ENCODE data around the gene EPB41. TPM values are rescaled to one million over a fixed set of nuclear protein-coding genes. Genes with fewer than 3 reads are reported as not detected.

The EPB41 gene
- total and polyA plus RNA-seq, 2 experiments from 2014 or later, result 26.8 to 112 TPM

DNA sequence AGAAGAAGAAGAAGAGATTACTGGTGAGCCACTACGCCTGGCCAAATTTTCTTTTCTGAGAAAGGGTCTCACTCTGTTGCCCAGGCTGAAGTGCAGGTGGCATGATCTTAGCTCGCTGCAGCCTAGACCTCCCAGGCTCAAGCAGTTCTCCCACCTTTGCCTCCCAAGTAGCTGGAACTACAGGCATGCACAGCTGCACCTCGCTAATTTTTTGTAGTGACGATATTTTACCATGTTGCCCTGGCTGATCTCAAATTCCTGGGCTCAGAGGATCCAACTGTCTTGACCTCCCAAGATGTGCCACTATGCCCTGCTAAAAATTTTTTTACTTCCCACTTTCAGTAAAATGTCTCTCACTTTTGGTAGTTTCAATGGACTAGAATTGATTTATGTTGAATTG lies 184.9 kb downstream of the EPB41 start:
- no peak overlapping the region for H3K27ac Mint-ChIP-seq

More for the DNA sequence above, 184.9 kb downstream of the EPB41 start:
- H3K36me3 Mint-ChIP-seq (ENCODE audit: low read depth), result peaks cover 28% of the 10 kb centered on the region
- H3K9me3 Mint-ChIP-seq, result no peaks in the 10 kb centered on the region
- H3F3A ChIP-seq (replicated peaks; ENCODE audit: low read depth), result no peaks in the 10 kb centered on the region
- H3K4me1 ChIP-seq (ENCODE audit: insufficient read depth), result peaks cover 7% of the 10 kb centered on the region
- ATAC-seq, result no peak
- H2AFZ ChIP-seq, result no peak overlapping the region
- no peaks in the 10 kb centered on the region for H3K27me3 ChIP-seq (ENCODE audit: insufficient read depth)
- H3K27ac ChIP-seq (ENCODE audit: low read depth), result no peak overlapping the region
- H3K36me3 ChIP-seq (ENCODE audit: insufficient read depth), result no peaks in the 10 kb centered on the region
- no peak overlapping the region for H3K4me3 ChIP-seq
- DNase-seq (ENCODE audit: low spot score), result no peak
- no peak overlapping the region for H3K4me3 Mint-ChIP-seq
- no peaks in the 10 kb centered on the region for H3K27me3 Mint-ChIP-seq (ENCODE audit: insufficient read depth, low read depth, poor library complexity)
- no peak overlapping the region for H3K4me2 ChIP-seq
- H3K4me1 Mint-ChIP-seq, result peaks cover 14% of the 10 kb centered on the region
- no peaks in the 10 kb centered on the region for H3K9me2 ChIP-seq (ENCODE audit: insufficient read depth)
- H3K79me2 ChIP-seq (replicated peaks; ENCODE audit: insufficient read depth), result no peaks in the 10 kb centered on the region
- no peaks in the 10 kb centered on the region for H4K20me1 ChIP-seq (replicated peaks; ENCODE audit: insufficient read depth)
- TF ChIP-seq STAT1 (IDR thresholded peaks at IDR 0.05; ENCODE audit: unreplicated experiment), result no peak
- TF ChIP-seq POLR2AphosphoS5 (IDR thresholded peaks at IDR 0.05; ENCODE audit: low read depth), result no peak
- TF ChIP-seq, protein P1, sequence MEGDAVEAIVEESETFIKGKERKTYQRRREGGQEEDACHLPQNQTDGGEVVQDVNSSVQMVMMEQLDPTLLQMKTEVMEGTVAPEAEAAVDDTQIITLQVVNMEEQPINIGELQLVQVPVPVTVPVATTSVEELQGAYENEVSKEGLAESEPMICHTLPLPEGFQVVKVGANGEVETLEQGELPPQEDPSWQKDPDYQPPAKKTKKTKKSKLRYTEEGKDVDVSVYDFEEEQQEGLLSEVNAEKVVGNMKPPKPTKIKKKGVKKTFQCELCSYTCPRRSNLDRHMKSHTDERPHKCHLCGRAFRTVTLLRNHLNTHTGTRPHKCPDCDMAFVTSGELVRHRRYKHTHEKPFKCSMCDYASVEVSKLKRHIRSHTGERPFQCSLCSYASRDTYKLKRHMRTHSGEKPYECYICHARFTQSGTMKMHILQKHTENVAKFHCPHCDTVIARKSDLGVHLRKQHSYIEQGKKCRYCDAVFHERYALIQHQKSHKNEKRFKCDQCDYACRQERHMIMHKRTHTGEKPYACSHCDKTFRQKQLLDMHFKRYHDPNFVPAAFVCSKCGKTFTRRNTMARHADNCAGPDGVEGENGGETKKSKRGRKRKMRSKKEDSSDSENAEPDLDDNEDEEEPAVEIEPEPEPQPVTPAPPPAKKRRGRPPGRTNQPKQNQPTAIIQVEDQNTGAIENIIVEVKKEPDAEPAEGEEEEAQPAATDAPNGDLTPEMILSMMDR (conservative IDR thresholded peaks at IDR 0.05; ENCODE audit: low read depth in 2 of 2), result no peak
- TF ChIP-seq, protein P2, sequence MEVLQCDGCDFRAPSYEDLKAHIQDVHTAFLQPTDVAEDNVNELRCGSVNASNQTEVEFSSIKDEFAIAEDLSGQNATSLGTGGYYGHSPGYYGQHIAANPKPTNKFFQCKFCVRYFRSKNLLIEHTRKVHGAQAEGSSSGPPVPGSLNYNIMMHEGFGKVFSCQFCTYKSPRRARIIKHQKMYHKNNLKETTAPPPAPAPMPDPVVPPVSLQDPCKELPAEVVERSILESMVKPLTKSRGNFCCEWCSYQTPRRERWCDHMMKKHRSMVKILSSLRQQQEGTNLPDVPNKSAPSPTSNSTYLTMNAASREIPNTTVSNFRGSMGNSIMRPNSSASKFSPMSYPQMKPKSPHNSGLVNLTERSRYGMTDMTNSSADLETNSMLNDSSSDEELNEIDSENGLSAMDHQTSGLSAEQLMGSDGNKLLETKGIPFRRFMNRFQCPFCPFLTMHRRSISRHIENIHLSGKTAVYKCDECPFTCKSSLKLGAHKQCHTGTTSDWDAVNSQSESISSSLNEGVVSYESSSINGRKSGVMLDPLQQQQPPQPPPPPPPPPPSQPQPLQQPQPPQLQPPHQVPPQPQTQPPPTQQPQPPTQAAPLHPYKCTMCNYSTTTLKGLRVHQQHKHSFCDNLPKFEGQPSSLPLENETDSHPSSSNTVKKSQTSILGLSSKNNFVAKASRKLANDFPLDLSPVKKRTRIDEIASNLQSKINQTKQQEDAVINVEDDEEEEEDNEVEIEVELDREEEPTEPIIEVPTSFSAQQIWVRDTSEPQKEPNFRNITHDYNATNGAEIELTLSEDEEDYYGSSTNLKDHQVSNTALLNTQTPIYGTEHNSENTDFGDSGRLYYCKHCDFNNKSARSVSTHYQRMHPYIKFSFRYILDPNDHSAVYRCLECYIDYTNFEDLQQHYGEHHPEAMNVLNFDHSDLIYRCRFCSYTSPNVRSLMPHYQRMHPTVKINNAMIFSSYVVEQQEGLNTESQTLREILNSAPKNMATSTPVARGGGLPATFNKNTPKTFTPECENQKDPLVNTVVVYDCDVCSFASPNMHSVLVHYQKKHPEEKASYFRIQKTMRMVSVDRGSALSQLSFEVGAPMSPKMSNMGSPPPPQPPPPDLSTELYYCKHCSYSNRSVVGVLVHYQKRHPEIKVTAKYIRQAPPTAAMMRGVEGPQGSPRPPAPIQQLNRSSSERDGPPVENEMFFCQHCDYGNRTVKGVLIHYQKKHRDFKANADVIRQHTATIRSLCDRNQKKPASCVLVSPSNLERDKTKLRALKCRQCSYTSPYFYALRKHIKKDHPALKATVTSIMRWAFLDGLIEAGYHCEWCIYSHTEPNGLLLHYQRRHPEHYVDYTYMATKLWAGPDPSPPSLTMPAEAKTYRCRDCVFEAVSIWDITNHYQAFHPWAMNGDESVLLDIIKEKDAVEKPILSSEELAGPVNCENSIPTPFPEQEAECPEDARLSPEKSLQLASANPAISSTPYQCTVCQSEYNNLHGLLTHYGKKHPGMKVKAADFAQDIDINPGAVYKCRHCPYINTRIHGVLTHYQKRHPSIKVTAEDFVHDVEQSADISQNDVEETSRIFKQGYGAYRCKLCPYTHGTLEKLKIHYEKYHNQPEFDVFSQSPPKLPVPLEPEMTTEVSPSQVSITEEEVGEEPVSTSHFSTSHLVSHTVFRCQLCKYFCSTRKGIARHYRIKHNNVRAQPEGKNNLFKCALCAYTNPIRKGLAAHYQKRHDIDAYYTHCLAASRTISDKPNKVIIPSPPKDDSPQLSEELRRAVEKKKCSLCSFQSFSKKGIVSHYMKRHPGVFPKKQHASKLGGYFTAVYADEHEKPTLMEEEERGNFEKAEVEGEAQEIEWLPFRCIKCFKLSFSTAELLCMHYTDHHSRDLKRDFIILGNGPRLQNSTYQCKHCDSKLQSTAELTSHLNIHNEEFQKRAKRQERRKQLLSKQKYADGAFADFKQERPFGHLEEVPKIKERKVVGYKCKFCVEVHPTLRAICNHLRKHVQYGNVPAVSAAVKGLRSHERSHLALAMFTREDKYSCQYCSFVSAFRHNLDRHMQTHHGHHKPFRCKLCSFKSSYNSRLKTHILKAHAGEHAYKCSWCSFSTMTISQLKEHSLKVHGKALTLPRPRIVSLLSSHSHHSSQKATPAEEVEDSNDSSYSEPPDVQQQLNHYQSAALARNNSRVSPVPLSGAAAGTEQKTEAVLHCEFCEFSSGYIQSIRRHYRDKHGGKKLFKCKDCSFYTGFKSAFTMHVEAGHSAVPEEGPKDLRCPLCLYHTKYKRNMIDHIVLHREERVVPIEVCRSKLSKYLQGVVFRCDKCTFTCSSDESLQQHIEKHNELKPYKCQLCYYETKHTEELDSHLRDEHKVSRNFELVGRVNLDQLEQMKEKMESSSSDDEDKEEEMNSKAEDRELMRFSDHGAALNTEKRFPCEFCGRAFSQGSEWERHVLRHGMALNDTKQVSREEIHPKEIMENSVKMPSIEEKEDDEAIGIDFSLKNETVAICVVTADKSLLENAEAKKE (CRISPR knock-in tag; IDR thresholded peaks at IDR 0.05), result no peak
- no peak for TF ChIP-seq EZH2phosphoT487 (IDR thresholded peaks at IDR 0.05; ENCODE audit: unreplicated experiment)
- no peak for TF ChIP-seq EZH2 (IDR thresholded peaks at IDR 0.05; ENCODE audit: low read depth, unreplicated experiment)
- TF ChIP-seq NANOG (IDR thresholded peaks at IDR 0.05; ENCODE audit: borderline replicate concordance), result no peak
- TF ChIP-seq, protein P3, sequence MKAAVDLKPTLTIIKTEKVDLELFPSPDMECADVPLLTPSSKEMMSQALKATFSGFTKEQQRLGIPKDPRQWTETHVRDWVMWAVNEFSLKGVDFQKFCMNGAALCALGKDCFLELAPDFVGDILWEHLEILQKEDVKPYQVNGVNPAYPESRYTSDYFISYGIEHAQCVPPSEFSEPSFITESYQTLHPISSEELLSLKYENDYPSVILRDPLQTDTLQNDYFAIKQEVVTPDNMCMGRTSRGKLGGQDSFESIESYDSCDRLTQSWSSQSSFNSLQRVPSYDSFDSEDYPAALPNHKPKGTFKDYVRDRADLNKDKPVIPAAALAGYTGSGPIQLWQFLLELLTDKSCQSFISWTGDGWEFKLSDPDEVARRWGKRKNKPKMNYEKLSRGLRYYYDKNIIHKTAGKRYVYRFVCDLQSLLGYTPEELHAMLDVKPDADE (IDR thresholded peaks at IDR 0.05), result no peak
- TF ChIP-seq ZNF331 (CRISPR knock-in tag; IDR thresholded peaks at IDR 0.05; ENCODE audit: low read depth), result no peak
- no peak for TF ChIP-seq ZNF114 (CRISPR knock-in tag; IDR thresholded peaks at IDR 0.05)
- no peak for TF ChIP-seq JUNB (IDR thresholded peaks at IDR 0.05; ENCODE audit: unreplicated experiment)
- TF ChIP-seq CREB1 (CRISPR knock-in tag; IDR thresholded peaks at IDR 0.05; ENCODE audit: low read depth), result no peak
- TF ChIP-seq, protein P4, sequence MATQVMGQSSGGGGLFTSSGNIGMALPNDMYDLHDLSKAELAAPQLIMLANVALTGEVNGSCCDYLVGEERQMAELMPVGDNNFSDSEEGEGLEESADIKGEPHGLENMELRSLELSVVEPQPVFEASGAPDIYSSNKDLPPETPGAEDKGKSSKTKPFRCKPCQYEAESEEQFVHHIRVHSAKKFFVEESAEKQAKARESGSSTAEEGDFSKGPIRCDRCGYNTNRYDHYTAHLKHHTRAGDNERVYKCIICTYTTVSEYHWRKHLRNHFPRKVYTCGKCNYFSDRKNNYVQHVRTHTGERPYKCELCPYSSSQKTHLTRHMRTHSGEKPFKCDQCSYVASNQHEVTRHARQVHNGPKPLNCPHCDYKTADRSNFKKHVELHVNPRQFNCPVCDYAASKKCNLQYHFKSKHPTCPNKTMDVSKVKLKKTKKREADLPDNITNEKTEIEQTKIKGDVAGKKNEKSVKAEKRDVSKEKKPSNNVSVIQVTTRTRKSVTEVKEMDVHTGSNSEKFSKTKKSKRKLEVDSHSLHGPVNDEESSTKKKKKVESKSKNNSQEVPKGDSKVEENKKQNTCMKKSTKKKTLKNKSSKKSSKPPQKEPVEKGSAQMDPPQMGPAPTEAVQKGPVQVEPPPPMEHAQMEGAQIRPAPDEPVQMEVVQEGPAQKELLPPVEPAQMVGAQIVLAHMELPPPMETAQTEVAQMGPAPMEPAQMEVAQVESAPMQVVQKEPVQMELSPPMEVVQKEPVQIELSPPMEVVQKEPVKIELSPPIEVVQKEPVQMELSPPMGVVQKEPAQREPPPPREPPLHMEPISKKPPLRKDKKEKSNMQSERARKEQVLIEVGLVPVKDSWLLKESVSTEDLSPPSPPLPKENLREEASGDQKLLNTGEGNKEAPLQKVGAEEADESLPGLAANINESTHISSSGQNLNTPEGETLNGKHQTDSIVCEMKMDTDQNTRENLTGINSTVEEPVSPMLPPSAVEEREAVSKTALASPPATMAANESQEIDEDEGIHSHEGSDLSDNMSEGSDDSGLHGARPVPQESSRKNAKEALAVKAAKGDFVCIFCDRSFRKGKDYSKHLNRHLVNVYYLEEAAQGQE (IDR thresholded peaks at IDR 0.05; ENCODE audit: unreplicated experiment), result no peak
